Stimulated activated CD4-positive, alpha-beta T cell treated with anti-CD3 and anti-CD28 coated beads, Interleukin-2, amount 100 ng/mL, for 48 hours (primary cell): ENCODE measurements around the gene NTN1.

Experiments used
- DNase-seq, 2 donors: peaks; one replicate each; pipeline ENCODE4 v3.0.0-alpha.2; 2020

NTN1 gene

GRCh38 chr17:9006175-9006767 lies 15.0 kb upstream of the NTN1 start:
- DNase-seq: no peak

GRCh38 chr17:9007052-9007714 lies 14.1 kb upstream of the NTN1 start:
- no peak for DNase-seq

- DNase-seq: no peak
These were observed 12.2 kb upstream of the NTN1 start for GRCh38 chr17:9009096-9009495.

GRCh38 chr17:9009737-9010136 lies 11.6 kb upstream of the NTN1 start:
- DNase-seq: no peak

- no peak for DNase-seq
These were observed 10.3 kb upstream of the NTN1 start for GRCh38 chr17:9011001-9011400.

GRCh38 chr17:9016941-9017552 lies 4.3 kb upstream of the NTN1 start:
- DNase-seq: no peak

- no peak for DNase-seq
These were observed 2.6 kb upstream of the NTN1 start for GRCh38 chr17:9018726-9019125.

- no peak for DNase-seq
These were observed 1.1 kb upstream of the NTN1 start for GRCh38 chr17:9020096-9020823.

- no peak for DNase-seq
These were observed 519 bp upstream of the NTN1 start for GRCh38 chr17:9020824-9021157.

GRCh38 chr17:9021992-9022572 lies 772 bp downstream of the NTN1 start:
- no peak for DNase-seq

- no peak for DNase-seq
These were observed 1.5 kb downstream of the NTN1 start for GRCh38 chr17:9022573-9023391.

- DNase-seq: no peak
These were observed 2.3 kb downstream of the NTN1 start for GRCh38 chr17:9023392-9024218.

- DNase-seq: no peak
These were observed 3.2 kb downstream of the NTN1 start for GRCh38 chr17:9024497-9024896.

GRCh38 chr17:9026741-9027140 lies 5.4 kb downstream of the NTN1 start:
- DNase-seq: no peak

- no peak for DNase-seq
These were observed 7.1 kb downstream of the NTN1 start for GRCh38 chr17:9028202-9028987.

GRCh38 chr17:9028988-9029570 lies 7.8 kb downstream of the NTN1 start:
- DNase-seq: no peak

- DNase-seq: no peak
These were observed 10.8 kb downstream of the NTN1 start for GRCh38 chr17:9032151-9032550.

GRCh38 chr17:9032583-9032982 lies 11.3 kb downstream of the NTN1 start:
- no peak for DNase-seq

- no peak for DNase-seq
These were observed 13.9 kb downstream of the NTN1 start for GRCh38 chr17:9035249-9035648.

GRCh38 chr17:9036336-9036735 lies 15.0 kb downstream of the NTN1 start:
- no peak for DNase-seq

- no peak for DNase-seq
These were observed 16.4 kb downstream of the NTN1 start for GRCh38 chr17:9037736-9038135.
